DMS 273 treated with DMSO at 0.1 percent for 48 hours (cell line): ENCODE measurements around the gene AFF1.
A peak's percentile ranks its signal among the peaks of the same experiment; 100 is the strongest.
"Not testable (repeated sequence)": the region's sequence is repeated elsewhere in the genome, so short reads cannot be mapped to it uniquely, and the experiment has no call there.

Source experiments
- DNase-seq: peaks from one replicate; lab custom pipeline; 2025; lab: John Stamatoyannopoulos, UW

Gene AFF1

GRCh38 chr4:87116231-87116630, 181.4 kb downstream of the AFF1 start:
- no peak for DNase-seq

- DNase-seq: no peak
Measured at GRCh38 chr4:87117051-87117731, 182.4 kb downstream of the AFF1 start.

- DNase-seq: no peak
Measured at GRCh38 chr4:87117732-87118075, 182.9 kb downstream of the AFF1 start.

GRCh38 chr4:87118421-87118820, 183.6 kb downstream of the AFF1 start:
- no peak for DNase-seq

- DNase-seq: no peak
Measured at GRCh38 chr4:87118826-87119225, 184.0 kb downstream of the AFF1 start.

GRCh38 chr4:87120010-87120409, 185.2 kb downstream of the AFF1 start:
- no peak for DNase-seq

- DNase-seq: peak; percentile 10
Measured at GRCh38 chr4:87120411-87121162, 185.8 kb downstream of the AFF1 start.

- DNase-seq: peak; percentile 50
Measured at GRCh38 chr4:87121341-87122065, 186.7 kb downstream of the AFF1 start.

GRCh38 chr4:87122252-87122651, 187.4 kb downstream of the AFF1 start:
- DNase-seq: peak; percentile 32

- no peak for DNase-seq
Measured at GRCh38 chr4:87126056-87126455, 191.2 kb downstream of the AFF1 start.

- no peak for DNase-seq
Measured at GRCh38 chr4:87128006-87128705, 193.3 kb downstream of the AFF1 start.

- DNase-seq: no peak
Measured at GRCh38 chr4:87129681-87130080, 194.9 kb downstream of the AFF1 start.

GRCh38 chr4:87130985-87131703, 196.3 kb downstream of the AFF1 start:
- DNase-seq: no peak

- DNase-seq: no peak
Measured at GRCh38 chr4:87132035-87132434, 197.2 kb downstream of the AFF1 start.

- no peak for DNase-seq
Measured at GRCh38 chr4:87133183-87133582, 198.4 kb downstream of the AFF1 start.

GRCh38 chr4:87134122-87134521, 199.3 kb downstream of the AFF1 start:
- no peak for DNase-seq

GRCh38 chr4:87141428-87141827, 206.6 kb downstream of the AFF1 start:
- DNase-seq: no peak

GRCh38 chr4:87144356-87144755, 209.5 kb downstream of the AFF1 start:
- DNase-seq: no peak

GRCh38 chr4:87145934-87146333, 211.1 kb downstream of the AFF1 start:
- DNase-seq: not testable (repeated sequence)

GRCh38 chr4:87147116-87147515, 212.3 kb downstream of the AFF1 start:
- no peak for DNase-seq

GRCh38 chr4:87150498-87151261, 215.9 kb downstream of the AFF1 start:
- DNase-seq: no peak
